T-helper 22 cell (primary cell): ENCODE results near the gene PHETA1.

ENCODE experiments used
- DNase-seq: peaks from one replicate; pipeline ENCODE4 v3.0.0-alpha.2; 2020; ENCODE audit warnings: low read depth

Gene PHETA1

GRCh38 chr12:111322336-111323250, 46.3 kb downstream of the PHETA1 start:
- DNase-seq: no peak

GRCh38 chr12:111321317-111321716, 47.6 kb downstream of the PHETA1 start:
- DNase-seq: no peak

GRCh38 chr12:111320258-111321050, 48.4 kb downstream of the PHETA1 start:
- no peak for DNase-seq

- no peak for DNase-seq
These were observed 49.2 kb downstream of the PHETA1 start for GRCh38 chr12:111319600-111320257.

GRCh38 chr12:111318450-111318849, 50.4 kb downstream of the PHETA1 start:
- DNase-seq: no peak

- no peak for DNase-seq
These were observed 52.2 kb downstream of the PHETA1 start for GRCh38 chr12:111316671-111317070.

- no peak for DNase-seq
These were observed 53.8 kb downstream of the PHETA1 start for GRCh38 chr12:111314953-111315539.

- peak; percentile 36 for DNase-seq
These were observed 55.0 kb downstream of the PHETA1 start for GRCh38 chr12:111313833-111314259.

- DNase-seq: no peak
These were observed 56.2 kb downstream of the PHETA1 start for GRCh38 chr12:111312708-111313107.

- DNase-seq: no peak
These were observed 56.9 kb downstream of the PHETA1 start for GRCh38 chr12:111312016-111312415.

GRCh38 chr12:111311011-111311410, 57.9 kb downstream of the PHETA1 start:
- no peak for DNase-seq
